ENCODE measurements around the gene MC1R. TPM values are rescaled to one million over a fixed set of nuclear protein-coding genes. Genes with fewer than 3 reads are reported as not detected.

MC1R gene
- total RNA-seq: 6.5 and 6.9 TPM in 2 replicates
- long read RNA-seq: 0 reads

- TF ChIP-seq CTCF (IDR thresholded peaks at IDR 0.05): peak; percentile 55
- peaks cover 45% of the 10 kb centered on the region for H3K4me1 Mint-ChIP-seq (ENCODE audit: unreplicated experiment)
- H3K27me3 Mint-ChIP-seq (ENCODE audit: unreplicated experiment): no peaks in the 10 kb centered on the region
- peak within 1 kb of the TSS; percentile 77 for H3K4me3 Mint-ChIP-seq (ENCODE audit: unreplicated experiment)
- DNase-seq (ENCODE audit: extremely low spot score, unreplicated experiment): no peak
- H3K27ac Mint-ChIP-seq (ENCODE audit: unreplicated experiment): peak within 1 kb of the TSS; percentile 74
- H3K9me3 Mint-ChIP-seq (ENCODE audit: unreplicated experiment): no peaks in the 10 kb centered on the region
- no peaks in the 10 kb centered on the region for H3K36me3 Mint-ChIP-seq (ENCODE audit: unreplicated experiment)
Measured at GRCh38 chr16:89918453-89919347, at the start of gene MC1R. Gene MC1R (plus strand): TSS chr16:89918862. CDS start chr16:89919259, 397 bp downstream.

GRCh38 chr16:89869911-89870310 lies 48.8 kb upstream of the MC1R start:
- no peak overlapping the region for H3K4me3 Mint-ChIP-seq (ENCODE audit: unreplicated experiment)
- peaks cover 7% of the 10 kb centered on the region for H3K4me1 Mint-ChIP-seq (ENCODE audit: unreplicated experiment)
- no peaks in the 10 kb centered on the region for H3K9me3 Mint-ChIP-seq (ENCODE audit: unreplicated experiment)
- no peaks in the 10 kb centered on the region for H3K36me3 Mint-ChIP-seq (ENCODE audit: unreplicated experiment)
- H3K27me3 Mint-ChIP-seq (ENCODE audit: unreplicated experiment): no peaks in the 10 kb centered on the region
- no peak for DNase-seq (ENCODE audit: extremely low spot score, unreplicated experiment)
- no peak overlapping the region for H3K27ac Mint-ChIP-seq (ENCODE audit: unreplicated experiment)
- TF ChIP-seq CTCF (IDR thresholded peaks at IDR 0.05): no peak

DNA sequence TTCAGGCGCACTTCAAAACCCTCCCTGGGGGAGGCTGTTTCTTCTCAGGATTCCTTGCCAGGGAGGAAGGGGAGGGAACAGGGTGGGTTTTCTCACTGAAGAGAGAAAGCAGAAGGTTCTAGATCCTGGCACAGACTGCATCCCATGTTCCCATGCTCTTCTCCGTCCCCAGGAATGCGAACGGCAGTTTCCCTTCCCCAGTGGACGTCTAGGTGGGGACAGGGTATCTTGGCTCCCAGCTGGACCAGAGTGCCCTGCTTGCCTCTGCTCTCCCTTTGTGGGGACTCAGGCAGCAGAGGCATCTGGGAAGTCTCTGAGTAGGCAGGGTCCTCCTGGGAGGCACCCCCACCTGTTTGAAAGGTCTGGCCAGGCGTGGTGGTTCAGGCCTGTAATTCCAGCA lies 48.2 kb upstream of the MC1R start:
- peaks cover 4% of the 10 kb centered on the region for H3K36me3 Mint-ChIP-seq (ENCODE audit: unreplicated experiment)
- no peaks in the 10 kb centered on the region for H3K9me3 Mint-ChIP-seq (ENCODE audit: unreplicated experiment)
- H3K4me3 Mint-ChIP-seq (ENCODE audit: unreplicated experiment): no peak overlapping the region
- TF ChIP-seq CTCF (IDR thresholded peaks at IDR 0.05): no peak
- no peaks in the 10 kb centered on the region for H3K27me3 Mint-ChIP-seq (ENCODE audit: unreplicated experiment)
- H3K4me1 Mint-ChIP-seq (ENCODE audit: unreplicated experiment): peaks cover 11% of the 10 kb centered on the region
- H3K27ac Mint-ChIP-seq (ENCODE audit: unreplicated experiment): no peak overlapping the region
- no peak for DNase-seq (ENCODE audit: extremely low spot score, unreplicated experiment)

GRCh38 chr16:89871895-89872294 lies 46.8 kb upstream of the MC1R start:
- no peak for TF ChIP-seq CTCF (IDR thresholded peaks at IDR 0.05)
- no peaks in the 10 kb centered on the region for H3K9me3 Mint-ChIP-seq (ENCODE audit: unreplicated experiment)
- H3K4me3 Mint-ChIP-seq (ENCODE audit: unreplicated experiment): no peak overlapping the region
- DNase-seq (ENCODE audit: extremely low spot score, unreplicated experiment): no peak
- no peak overlapping the region for H3K27ac Mint-ChIP-seq (ENCODE audit: unreplicated experiment)
- no peaks in the 10 kb centered on the region for H3K27me3 Mint-ChIP-seq (ENCODE audit: unreplicated experiment)
- peaks cover 8% of the 10 kb centered on the region for H3K36me3 Mint-ChIP-seq (ENCODE audit: unreplicated experiment)
- peaks cover 11% of the 10 kb centered on the region for H3K4me1 Mint-ChIP-seq (ENCODE audit: unreplicated experiment)
